Measurements from ENCODE around the gene SNAP23. TPM values are rescaled to one million over a fixed set of nuclear protein-coding genes. Genes with fewer than 3 reads are reported as not detected.

The SNAP23 gene
- polyA plus RNA-seq, 3 donors: 104 to 198 (median 187) TPM

DNA sequence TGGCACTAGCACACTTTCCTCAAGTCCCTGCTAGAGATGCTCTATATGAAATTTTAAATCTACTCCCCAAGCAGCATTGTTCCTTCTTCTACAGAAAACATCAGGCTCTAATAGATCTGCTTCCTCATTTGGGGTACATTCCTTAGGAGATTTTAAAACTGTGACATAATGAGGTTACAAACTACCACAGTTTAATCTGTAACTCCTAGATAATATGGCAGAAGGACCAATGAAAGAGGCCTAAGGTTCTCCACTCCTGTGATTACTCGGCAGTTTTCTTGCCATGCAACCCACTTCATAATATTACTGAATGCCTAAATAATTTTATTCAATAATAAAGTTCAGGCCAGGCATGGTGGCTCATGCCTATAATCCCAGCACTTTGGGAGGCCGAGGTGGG, 20.6 kb upstream of the SNAP23 start:
- Histone ChIP-seq H3K9me3 (replicated peaks in 1 of 2; ENCODE audit: control insufficient read depth in 1 of 2, insufficient read depth in 1 of 2, low read length in 2 of 2) (no peaks in the 10 kb centered on the region), H3K4me3 (replicated peaks in 1 of 3; ENCODE audit: low read depth in 2 of 3, low read length in 3 of 3) (no peak overlapping the region), H4K20me1 (ENCODE audit: insufficient read depth, low read length) (peaks cover 100% of the 10 kb centered on the region), H3K4me2 (replicated peaks; ENCODE audit: extremely low read depth, low read length, poor library complexity, severe bottlenecking) (no peak overlapping the region), H2AFZ (ENCODE audit: insufficient read depth, low read depth, low read length, poor library complexity, severe bottlenecking) (no peak overlapping the region), H3K27me3 (ENCODE audit: control insufficient read depth in 2 of 2, insufficient read depth in 2 of 2, low read length in 2 of 2) (no peaks in the 10 kb centered on the region), H3K9ac (ENCODE audit: insufficient read depth, low read length, poor library complexity, severe bottlenecking) (no peak overlapping the region), H3K4me1 (ENCODE audit: control insufficient read depth in 1 of 2, insufficient read depth in 2 of 2, low read length in 2 of 2) (peaks cover 8 to 10% of the 10 kb centered on the region in 2 donors), H3K27ac (ENCODE audit: low read depth in 1 of 2, low read length in 2 of 2) (peak overlapping the region in 1 of 2 donors; percentile 71), H3K79me2 (ENCODE audit: insufficient read depth, low read length) (peaks cover 100% of the 10 kb centered on the region), H3K36me3 (replicated peaks in 1 of 2; ENCODE audit: control insufficient read depth in 1 of 2, insufficient read depth in 2 of 2, low read length in 2 of 2) (peaks cover 16 to 41% of the 10 kb centered on the region in 2 donors)
- Mint-ChIP-seq H3K4me3 (no peak overlapping the region), H3K4me1 (peaks cover 18% of the 10 kb centered on the region), H3K27me3 (ENCODE audit: low read depth in 3 of 3) (no peaks in the 10 kb centered on the region), H3K27ac (peak overlapping the region in 5 of 7 donors; percentile 69 to 82 (median 75)), H3K36me3 (peaks cover 27 to 43% of the 10 kb centered on the region in 2 donors), H3K9me3 (no peaks in the 10 kb centered on the region)
- no CpG with 5 or more reads among the region's 2 CpGs for WGBS (ENCODE audit: insufficient coverage)
- intact Hi-C loops (cut with micrococcal nuclease): loop anchor here in 1 of 2 donors (10.0 kb wide), 1 partner anchor 200 kb away; the partner anchor contains the start of genes GANC and TMEM87A
- peak in 2 of 3 donors; percentile 16 to 23 for DNase-seq
- TF ChIP-seq, protein P1, sequence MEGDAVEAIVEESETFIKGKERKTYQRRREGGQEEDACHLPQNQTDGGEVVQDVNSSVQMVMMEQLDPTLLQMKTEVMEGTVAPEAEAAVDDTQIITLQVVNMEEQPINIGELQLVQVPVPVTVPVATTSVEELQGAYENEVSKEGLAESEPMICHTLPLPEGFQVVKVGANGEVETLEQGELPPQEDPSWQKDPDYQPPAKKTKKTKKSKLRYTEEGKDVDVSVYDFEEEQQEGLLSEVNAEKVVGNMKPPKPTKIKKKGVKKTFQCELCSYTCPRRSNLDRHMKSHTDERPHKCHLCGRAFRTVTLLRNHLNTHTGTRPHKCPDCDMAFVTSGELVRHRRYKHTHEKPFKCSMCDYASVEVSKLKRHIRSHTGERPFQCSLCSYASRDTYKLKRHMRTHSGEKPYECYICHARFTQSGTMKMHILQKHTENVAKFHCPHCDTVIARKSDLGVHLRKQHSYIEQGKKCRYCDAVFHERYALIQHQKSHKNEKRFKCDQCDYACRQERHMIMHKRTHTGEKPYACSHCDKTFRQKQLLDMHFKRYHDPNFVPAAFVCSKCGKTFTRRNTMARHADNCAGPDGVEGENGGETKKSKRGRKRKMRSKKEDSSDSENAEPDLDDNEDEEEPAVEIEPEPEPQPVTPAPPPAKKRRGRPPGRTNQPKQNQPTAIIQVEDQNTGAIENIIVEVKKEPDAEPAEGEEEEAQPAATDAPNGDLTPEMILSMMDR (IDR thresholded peaks at IDR 0.05): no peak

DNA sequence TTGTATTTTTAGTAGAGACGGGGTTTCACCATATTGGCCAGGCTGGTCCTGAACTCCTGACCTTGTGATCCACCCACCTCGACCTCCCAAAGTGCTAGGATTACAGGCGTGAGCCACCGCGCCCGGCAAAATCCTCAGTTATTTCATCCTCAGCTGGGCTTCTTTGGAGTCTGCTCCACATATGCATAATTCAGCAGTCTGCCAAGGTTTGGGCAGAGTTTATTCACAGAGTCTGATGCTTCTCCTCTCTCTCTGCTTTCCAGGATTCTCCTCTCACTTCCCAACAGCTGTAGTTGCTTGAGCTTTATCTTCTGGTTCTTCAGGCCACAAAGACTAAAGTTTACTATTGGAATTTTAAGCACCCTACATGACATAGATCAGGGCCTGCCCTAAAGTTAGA, 12.7 kb upstream of the SNAP23 start:
- H3K79me2 ChIP-seq (ENCODE audit: insufficient read depth, low read length): peaks cover 100% of the 10 kb centered on the region

More for the DNA sequence above, 12.7 kb upstream of the SNAP23 start:
- Histone ChIP-seq H3K36me3 (replicated peaks in 1 of 2; ENCODE audit: control insufficient read depth in 1 of 2, insufficient read depth in 2 of 2, low read length in 2 of 2) (peaks cover 16 to 51% of the 10 kb centered on the region in 2 donors), H2AFZ (ENCODE audit: insufficient read depth, low read depth, low read length, poor library complexity, severe bottlenecking) (no peak overlapping the region), H3K9ac (ENCODE audit: insufficient read depth, low read length, poor library complexity, severe bottlenecking) (no peak overlapping the region), H3K4me3 (replicated peaks in 1 of 3; ENCODE audit: low read depth in 2 of 3, low read length in 3 of 3) (no peak overlapping the region), H3K27ac (ENCODE audit: low read depth in 1 of 2, low read length in 2 of 2) (peak overlapping the region in 1 of 2 donors; percentile 6), H4K20me1 (ENCODE audit: insufficient read depth, low read length) (peaks cover 100% of the 10 kb centered on the region), H3K9me3 (replicated peaks in 1 of 2; ENCODE audit: control insufficient read depth in 1 of 2, insufficient read depth in 1 of 2, low read length in 2 of 2) (no peaks in the 10 kb centered on the region), H3K4me1 (ENCODE audit: control insufficient read depth in 1 of 2, insufficient read depth in 2 of 2, low read length in 2 of 2) (peaks cover 2 to 6% of the 10 kb centered on the region in 2 donors), H3K27me3 (ENCODE audit: control insufficient read depth in 2 of 2, insufficient read depth in 2 of 2, low read length in 2 of 2) (no peaks in the 10 kb centered on the region), H3K4me2 (replicated peaks; ENCODE audit: extremely low read depth, low read length, poor library complexity, severe bottlenecking) (no peak overlapping the region)
- TF ChIP-seq, protein P1 (IDR thresholded peaks at IDR 0.05): no peak
- WGBS (ENCODE audit: insufficient coverage): 99% methylated on average over 6 of the region's 6 CpGs
- peak overlapping the region in 1 of 7 donors; percentile 64 for H3K27ac Mint-ChIP-seq
- H3K9me3 Mint-ChIP-seq: peaks cover 0 to 2% (median 1%) of the 10 kb centered on the region in 7 donors
- no peak overlapping the region for H3K4me3 Mint-ChIP-seq
- H3K27me3 Mint-ChIP-seq (ENCODE audit: low read depth in 3 of 3): peaks cover 0 to 2% (median 0%) of the 10 kb centered on the region in 3 donors
- no peak for DNase-seq
- peaks cover 10% of the 10 kb centered on the region for H3K4me1 Mint-ChIP-seq
- intact Hi-C loops (cut with micrococcal nuclease): no loop called here
- H3K36me3 Mint-ChIP-seq: peaks cover 23 to 48% of the 10 kb centered on the region in 2 donors

Data from CD14-positive monocyte (primary cell).